ENCODE measurements around the gene FOXL3. TPM values are rescaled to one million over a fixed set of nuclear protein-coding genes. Genes with fewer than 3 reads are reported as not detected.
A peak's percentile ranks its signal among the peaks of the same experiment; 100 is the strongest.
"Not testable (repeated sequence)": the region's sequence is repeated elsewhere in the genome, so short reads cannot be mapped to it uniquely, and the experiment has no call there.

Gene FOXL3
- total RNA-seq, 1 experiment from 2014 or later: not detected

DNA sequence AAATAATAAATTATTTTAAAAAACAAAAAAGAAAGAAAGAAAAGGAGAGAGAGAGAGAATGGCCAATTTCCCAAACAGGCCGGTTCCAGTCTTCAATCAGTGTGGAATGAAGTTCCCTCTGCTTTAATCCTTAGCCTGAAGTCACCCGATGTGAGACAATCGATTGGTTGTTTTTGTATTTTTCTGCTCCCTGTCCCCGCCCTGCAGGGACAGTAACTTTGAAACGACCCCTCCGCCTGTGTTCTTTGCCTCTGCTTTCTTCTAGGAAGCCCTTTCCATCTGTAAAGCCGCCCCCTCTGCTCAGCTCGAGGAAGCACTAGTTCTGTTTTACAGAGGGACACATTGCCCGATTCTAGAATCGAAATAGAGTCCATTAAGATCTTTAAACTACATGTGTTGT lies 33.4 kb downstream of the FOXL3 start:
- no peak for DNase-seq (ENCODE audit: low read depth)

DNA sequence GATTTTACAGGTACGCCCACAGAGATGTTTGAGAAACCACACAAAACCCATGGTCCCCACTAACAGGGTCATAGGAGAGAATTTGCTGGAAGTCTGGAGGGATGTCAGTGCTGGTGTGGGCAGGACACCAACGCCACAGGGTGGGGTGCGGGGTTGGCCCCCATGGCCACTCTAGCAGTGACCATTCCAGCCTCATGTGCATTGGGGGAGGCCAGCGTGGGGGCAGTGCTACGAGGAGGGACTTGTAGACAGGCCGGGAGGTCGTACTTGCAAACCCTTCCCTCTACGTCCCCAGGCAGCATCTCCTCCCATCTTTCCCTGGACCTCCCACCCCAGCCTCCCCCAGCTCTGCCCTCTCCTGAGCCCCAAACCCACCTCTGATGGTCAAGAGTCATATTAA lies 34.0 kb downstream of the FOXL3 start:
- DNase-seq (ENCODE audit: low read depth): no peak

- DNase-seq (ENCODE audit: low read depth): no peak
Observed at GRCh38 chr7:325051-325798, 35.3 kb downstream of the FOXL3 start.

DNA sequence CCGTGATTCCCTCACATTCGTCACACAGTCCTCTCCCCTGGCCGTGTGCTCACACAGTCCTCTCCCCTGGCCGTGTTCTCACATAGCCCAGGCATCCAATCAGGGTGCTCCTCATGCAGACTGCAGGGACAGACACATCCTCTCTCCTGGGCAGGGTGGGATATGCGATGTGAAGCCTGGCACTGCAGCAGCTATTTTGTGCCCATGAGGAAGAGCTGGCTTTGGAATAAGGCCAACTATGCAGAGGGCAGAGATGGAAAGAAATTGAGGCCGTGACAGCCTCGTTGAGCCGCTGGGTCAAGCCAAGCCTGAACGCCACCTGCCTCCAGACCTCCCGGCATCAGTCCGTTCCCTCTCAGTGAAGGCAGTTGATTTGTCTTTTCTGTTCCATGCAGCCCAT lies 35.8 kb downstream of the FOXL3 start:
- no peak for DNase-seq (ENCODE audit: low read depth)

DNA sequence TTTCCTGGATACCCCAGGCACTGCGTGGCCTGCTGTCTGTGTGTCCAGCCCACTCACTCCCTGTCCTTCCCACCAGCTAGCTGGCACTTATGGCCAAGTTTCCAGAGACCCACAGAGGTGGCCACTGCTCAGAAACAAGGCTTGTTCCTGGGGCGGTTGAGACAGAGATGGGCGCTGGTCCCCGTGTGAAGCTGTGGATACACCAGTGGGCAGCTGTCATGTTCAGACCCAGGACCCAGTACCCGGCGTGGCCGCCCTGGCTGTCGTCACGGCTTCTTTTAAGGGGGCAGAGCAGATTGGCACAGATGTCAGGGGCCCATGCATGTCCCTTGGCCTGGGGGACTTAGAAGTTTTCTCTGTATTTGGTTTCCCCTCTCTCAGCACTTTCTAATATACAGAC lies 36.3 kb downstream of the FOXL3 start:
- DNase-seq (ENCODE audit: low read depth): no peak

GRCh38 chr7:326809-327232 lies 36.9 kb downstream of the FOXL3 start:
- no peak for DNase-seq (ENCODE audit: low read depth)

- no peak for DNase-seq (ENCODE audit: low read depth)
Observed at GRCh38 chr7:327233-327931, 37.4 kb downstream of the FOXL3 start.

DNA sequence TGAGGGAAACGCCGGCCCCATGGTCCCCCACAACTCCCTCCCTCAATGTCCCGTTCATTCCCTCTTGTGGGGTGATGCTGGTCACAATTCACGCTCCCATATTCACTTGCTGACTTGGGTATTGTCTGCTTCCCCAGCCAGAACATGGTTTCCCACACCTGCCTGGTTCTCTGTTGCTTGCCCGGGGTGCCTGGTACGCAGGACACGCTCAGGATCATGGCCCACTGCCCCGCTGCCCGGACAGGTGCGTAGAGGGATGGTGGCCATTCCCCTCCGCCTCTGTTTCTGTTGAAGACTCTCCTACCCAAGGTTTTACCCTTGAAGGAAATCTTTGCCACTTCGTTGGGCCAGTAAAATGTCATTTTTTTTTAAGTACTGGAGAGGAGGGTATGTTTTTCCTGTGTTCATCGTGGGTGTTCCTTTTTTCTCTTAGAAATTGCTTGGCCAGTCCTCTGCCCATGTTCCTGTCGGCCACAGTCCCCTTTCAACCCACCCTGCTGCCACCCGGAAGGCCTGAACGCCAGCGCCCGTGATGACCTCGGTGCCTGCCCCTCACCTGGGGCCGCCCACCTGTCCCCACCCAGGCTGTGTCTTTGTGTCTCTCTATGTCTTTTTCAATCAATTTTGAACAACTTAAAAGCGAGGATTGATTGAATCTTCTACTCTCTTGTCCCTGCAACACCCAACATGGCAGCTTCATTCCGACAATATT lies 38.2 kb downstream of the FOXL3 start:
- DNase-seq (ENCODE audit: low read depth): no peak

DNA sequence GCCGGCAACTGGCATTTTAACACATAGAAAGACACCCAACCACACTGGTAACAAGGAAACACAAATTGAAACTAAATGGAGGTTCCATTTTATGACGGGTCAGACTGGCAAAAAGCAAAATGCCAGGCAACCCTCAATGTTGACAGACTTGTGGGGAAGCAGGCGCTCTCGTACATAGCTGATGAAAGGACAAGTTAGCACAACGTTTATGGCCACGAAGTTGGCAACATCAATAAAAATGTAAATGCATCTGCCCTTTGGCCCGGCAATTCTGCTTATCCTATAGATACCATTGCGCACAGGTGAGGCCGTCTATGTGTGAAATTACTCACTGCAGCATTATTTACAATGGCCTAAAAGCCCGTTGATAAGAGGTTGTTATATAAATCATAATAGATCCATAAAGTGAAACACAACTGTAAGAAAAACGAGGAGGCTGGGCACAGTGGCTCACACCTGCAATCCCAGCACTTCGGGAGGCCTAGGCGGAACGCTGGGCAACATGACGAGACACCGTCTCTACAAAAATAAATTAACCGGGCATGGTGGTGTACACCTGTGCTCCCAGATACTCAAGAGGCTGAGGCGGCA lies 39.8 kb downstream of the FOXL3 start:
- no peak for DNase-seq (ENCODE audit: low read depth)

DNA sequence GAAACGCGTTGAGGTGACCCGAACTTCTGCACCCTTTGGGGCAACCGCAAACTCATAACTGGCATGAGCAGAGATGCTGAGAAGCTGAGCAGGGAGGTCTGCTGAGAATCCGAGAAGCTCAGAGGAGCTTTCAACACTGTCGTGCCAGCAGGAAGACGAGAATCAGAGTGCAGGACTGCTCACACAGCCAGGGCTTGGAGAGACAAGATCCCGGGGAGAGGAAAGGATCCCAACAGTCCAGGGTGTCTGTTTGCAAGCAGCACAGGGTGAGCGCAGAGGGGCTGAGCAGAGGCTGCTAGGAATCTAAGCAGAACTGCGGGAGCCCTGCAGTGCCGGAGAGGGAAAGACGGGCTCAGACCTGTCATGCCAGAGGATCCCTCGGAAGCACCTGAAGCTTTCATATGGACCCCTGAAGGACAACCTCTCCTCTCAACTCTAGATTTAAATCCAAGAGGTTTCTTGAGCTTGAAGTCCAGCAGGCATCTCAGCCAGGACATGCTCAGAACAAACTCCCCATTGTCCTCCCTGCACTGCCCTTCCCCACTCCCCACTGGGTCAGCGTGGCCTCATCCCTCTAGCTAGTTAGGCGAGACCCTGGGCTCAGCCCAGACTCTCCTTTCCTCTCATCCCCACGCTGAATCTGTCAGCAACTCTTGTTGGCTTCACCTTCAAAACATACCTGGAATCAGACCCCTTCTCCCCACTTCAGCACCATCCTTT lies 40.7 kb downstream of the FOXL3 start:
- DNase-seq (ENCODE audit: low read depth): no peak

GRCh38 chr7:332020-332517 lies 42.1 kb downstream of the FOXL3 start:
- DNase-seq (ENCODE audit: low read depth): no peak

DNA sequence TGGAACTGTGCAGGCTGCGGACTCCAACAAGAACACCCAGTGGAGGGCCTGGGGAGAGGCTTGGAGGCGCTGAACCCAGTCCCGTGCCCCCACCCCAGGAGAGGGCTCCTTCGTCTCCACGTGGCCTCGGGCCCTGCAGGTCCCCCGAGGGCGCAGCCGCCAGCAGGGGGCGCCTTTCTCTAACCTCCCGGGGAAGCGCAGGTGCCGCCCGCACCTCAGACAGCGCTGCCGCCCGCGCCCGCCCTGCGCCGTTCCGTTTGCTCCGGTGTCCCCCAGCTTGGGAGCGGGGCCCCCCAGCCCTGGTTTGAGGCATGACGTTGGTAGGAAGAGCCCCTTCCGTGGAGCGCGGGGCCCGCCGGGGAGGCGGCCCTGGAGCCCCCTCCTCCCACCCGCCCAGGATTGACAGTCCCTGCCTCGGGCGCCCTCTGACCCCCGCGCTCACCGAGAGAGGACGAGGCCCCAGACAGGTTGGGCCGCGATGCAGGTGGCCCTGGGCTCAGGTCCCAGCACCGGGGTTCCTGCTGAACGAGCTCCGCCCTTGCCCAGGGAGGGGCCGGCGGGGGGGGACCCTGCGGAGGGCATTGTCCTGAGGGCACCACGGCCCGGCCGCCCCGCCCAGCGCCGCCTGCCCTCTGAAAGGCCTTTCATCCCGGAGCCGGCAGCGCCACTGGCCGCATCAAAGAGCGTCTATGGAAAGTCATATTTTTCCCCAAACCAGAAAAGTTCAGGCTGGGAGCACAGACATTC lies 42.8 kb downstream of the FOXL3 start:
- DNase-seq (ENCODE audit: low read depth): peak; percentile 43

- peak; percentile 36 for DNase-seq (ENCODE audit: low read depth)
Observed at GRCh38 chr7:333393-333764, 43.4 kb downstream of the FOXL3 start.

- DNase-seq (ENCODE audit: low read depth): no peak
Observed at GRCh38 chr7:334618-335357, 44.8 kb downstream of the FOXL3 start.

DNA sequence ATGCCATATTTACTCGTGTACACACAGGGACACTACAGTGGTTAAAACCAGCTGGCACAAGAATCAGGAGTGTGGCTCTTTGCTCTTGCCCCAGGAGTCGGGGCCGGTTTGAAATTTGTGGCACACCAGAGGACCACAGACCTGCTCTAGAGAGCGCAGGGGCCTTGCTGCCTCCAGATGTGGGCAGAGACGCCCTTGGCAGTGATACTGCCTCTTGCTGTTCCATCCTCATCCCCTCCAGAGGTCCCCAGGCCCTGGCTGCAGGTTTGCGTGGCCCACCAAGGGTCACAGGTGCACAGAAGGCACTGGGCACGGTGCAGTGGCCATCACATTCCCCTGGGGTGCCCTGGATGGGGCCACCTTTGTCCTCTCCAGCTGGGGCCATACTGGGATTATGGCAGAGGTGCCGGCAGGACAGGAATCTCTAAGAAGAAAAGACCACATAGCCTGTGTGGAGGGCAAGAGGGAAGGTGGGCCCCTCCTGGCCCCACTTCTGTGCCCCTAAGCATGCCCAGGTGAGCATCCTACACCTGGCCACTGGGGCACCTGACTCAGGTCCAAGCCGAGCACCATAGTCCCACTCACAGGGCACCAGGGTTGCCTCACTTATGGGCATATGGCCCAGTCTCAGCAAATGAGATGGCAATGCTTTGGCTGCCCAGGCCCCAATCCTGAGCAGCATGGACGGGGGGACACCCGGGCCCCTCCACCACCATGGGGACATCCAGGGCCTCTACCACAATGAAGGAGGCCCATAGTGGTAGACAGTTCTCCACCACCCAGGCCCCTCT lies 45.6 kb downstream of the FOXL3 start:
- DNase-seq (ENCODE audit: low read depth): no peak

DNA sequence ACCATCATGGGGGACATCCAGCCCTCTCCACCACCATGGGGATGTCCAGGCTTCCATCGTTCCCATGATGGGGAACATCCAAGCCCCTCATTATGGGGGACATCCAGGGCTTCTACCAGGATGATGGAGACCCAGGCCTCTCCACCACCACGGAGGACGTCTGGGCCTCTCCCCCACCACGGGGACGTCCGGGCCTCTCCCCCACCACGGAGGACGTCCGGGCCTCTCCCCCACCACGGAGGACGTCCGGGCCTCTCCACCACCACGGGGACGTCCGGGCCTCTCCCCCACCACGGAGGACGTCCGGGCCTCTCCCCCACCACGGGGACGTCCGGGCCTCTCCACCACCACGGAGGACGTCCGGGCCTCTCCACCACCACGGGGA lies 46.2 kb downstream of the FOXL3 start:
- not testable (repeated sequence) for DNase-seq (ENCODE audit: low read depth)

DNA sequence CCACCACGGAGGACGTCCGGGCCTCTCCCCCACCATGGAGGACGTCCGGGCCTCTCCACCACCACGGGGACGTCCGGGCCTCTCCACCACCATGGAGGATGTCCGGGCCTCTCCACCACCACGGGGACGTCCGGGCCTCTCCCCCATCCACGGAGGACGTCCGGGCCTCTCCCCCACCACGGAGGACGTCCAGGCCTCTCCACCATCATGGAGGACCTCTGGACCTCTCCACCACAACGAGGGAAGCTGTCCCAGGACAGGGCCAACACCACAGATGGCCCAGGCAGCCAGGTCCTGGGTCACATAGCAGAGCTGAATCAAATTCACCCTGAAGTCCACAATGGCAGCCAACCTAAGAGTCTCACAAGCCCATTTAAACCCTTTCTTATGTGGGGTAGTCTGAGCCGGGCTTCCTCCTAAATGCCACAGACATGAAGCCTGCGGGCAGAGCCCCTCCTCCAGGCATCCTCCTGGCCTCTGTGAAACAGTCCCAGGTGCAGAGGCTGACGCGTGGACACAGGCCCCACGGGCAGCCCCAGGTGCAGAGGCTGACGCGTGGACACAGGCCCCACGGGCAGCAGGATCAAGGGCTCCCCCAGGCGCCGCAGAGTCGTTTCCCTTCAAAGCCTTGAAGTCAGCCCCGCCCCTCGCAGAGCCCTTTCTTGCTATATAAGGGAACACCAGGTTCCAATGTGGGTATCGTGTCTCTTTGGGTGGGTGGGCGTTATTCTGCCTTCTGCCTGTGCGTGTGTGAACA lies 47.0 kb downstream of the FOXL3 start:
- no peak for DNase-seq (ENCODE audit: low read depth)

GRCh38 chr7:337567-337951 lies 47.6 kb downstream of the FOXL3 start:
- DNase-seq (ENCODE audit: low read depth): no peak
